M059J (cell line): ENCODE measurements around the gene TFIP11. TPM values are rescaled to one million over a fixed set of nuclear protein-coding genes. Genes with fewer than 3 reads are reported as not detected.

Experiments
- DNase-seq: peaks from one replicate; pipeline ENCODE4 v3.0.0-alpha.2; 2012; ENCODE audit warnings: low read depth
- total RNA-seq: library from RNA; depleted of rRNA; stranded (reverse); fragments of >200 nt; shearing (Covaris generic); gene quantifications from 2 replicates; pipeline ENCODE4 v1.2.3, GENCODE V29; 2014

Gene TFIP11
- total RNA-seq, 1 experiment from 2014 or later: 19.1 TPM

- no peak for DNase-seq
Observed at GRCh38 chr22:26479043-26479791, 33.1 kb downstream of the TFIP11 start.

GRCh38 chr22:26477341-26477731 is 34.9 kb downstream of the TFIP11 start:
- no peak for DNase-seq

- peak; percentile 50 for DNase-seq
Observed at GRCh38 chr22:26476705-26477340, 35.5 kb downstream of the TFIP11 start.

- DNase-seq: peak; percentile 54
Observed at GRCh38 chr22:26474682-26475081, 37.6 kb downstream of the TFIP11 start.

- DNase-seq: peak; percentile 95
Observed at GRCh38 chr22:26471522-26471921, 40.8 kb downstream of the TFIP11 start.

- DNase-seq: no peak
Observed at GRCh38 chr22:26470807-26471206, 41.5 kb downstream of the TFIP11 start.

- DNase-seq: no peak
Observed at GRCh38 chr22:26466196-26466595, 46.1 kb downstream of the TFIP11 start.

- peak; percentile 64 for DNase-seq
Observed at GRCh38 chr22:26464312-26464711, 48.0 kb downstream of the TFIP11 start.

- no peak for DNase-seq
Observed at GRCh38 chr22:26463688-26464087, 48.6 kb downstream of the TFIP11 start.

- DNase-seq: no peak
Observed at GRCh38 chr22:26463101-26463661, 49.1 kb downstream of the TFIP11 start.

- no peak for DNase-seq
Observed at GRCh38 chr22:26462641-26463040, 49.6 kb downstream of the TFIP11 start.

- DNase-seq: no peak
Observed at GRCh38 chr22:26462051-26462450, 50.2 kb downstream of the TFIP11 start.

GRCh38 chr22:26461188-26461810 is 51.0 kb downstream of the TFIP11 start:
- DNase-seq: peak; percentile 25

GRCh38 chr22:26460202-26460601 is 52.1 kb downstream of the TFIP11 start:
- DNase-seq: no peak

- DNase-seq: no peak
Observed at GRCh38 chr22:26457661-26458272, 54.5 kb downstream of the TFIP11 start.

- DNase-seq: no peak
Observed at GRCh38 chr22:26453812-26454500, 58.3 kb downstream of the TFIP11 start.

- DNase-seq: no peak
Observed at GRCh38 chr22:26453216-26453615, 59.1 kb downstream of the TFIP11 start.

GRCh38 chr22:26452236-26453016 is 59.8 kb downstream of the TFIP11 start:
- DNase-seq: no peak

- DNase-seq: no peak
Observed at GRCh38 chr22:26450453-26451185, 61.7 kb downstream of the TFIP11 start.

GRCh38 chr22:26448941-26449340 is 63.3 kb downstream of the TFIP11 start:
- DNase-seq: no peak
